ENCODE measurements around the gene MBP.

MBP gene

GRCh38 chr18:76937597-76937996 lies 195.0 kb downstream of the MBP start:
- no peak overlapping the region for H3K4me3 ChIP-seq (ENCODE audit: low read depth, low read length)
- no peak for DNase-seq (ENCODE audit: low read depth)
- TF ChIP-seq CTCF (IDR thresholded peaks at IDR 0.05; ENCODE audit: low read depth, low read length) (no peak), MAX (IDR thresholded peaks at IDR 0.05; ENCODE audit: low read depth, low read length) (no peak), POLR2A (IDR thresholded peaks at IDR 0.05; ENCODE audit: extremely low read depth, insufficient read length) (no peak), MYC (IDR thresholded peaks at IDR 0.05; ENCODE audit: low read depth, low read length) (no peak)

- TF ChIP-seq MAX (IDR thresholded peaks at IDR 0.05; ENCODE audit: low read depth, low read length): no peak
- no peak for TF ChIP-seq CTCF (IDR thresholded peaks at IDR 0.05; ENCODE audit: low read depth, low read length)
- TF ChIP-seq MYC (IDR thresholded peaks at IDR 0.05; ENCODE audit: low read depth, low read length): no peak
- no peak for TF ChIP-seq POLR2A (IDR thresholded peaks at IDR 0.05; ENCODE audit: extremely low read depth, insufficient read length)
- no peak for DNase-seq (ENCODE audit: low read depth)
- no peak overlapping the region for H3K4me3 ChIP-seq (ENCODE audit: low read depth, low read length)
Measured at GRCh38 chr18:76936877-76937276, 195.7 kb downstream of the MBP start.

- DNase-seq (ENCODE audit: low read depth): no peak
- no peak overlapping the region for H3K4me3 ChIP-seq (ENCODE audit: low read depth, low read length)
- TF ChIP-seq MYC (IDR thresholded peaks at IDR 0.05; ENCODE audit: low read depth, low read length): no peak
- no peak for TF ChIP-seq POLR2A (IDR thresholded peaks at IDR 0.05; ENCODE audit: extremely low read depth, insufficient read length)
- TF ChIP-seq MAX (IDR thresholded peaks at IDR 0.05; ENCODE audit: low read depth, low read length): no peak
- no peak for TF ChIP-seq CTCF (IDR thresholded peaks at IDR 0.05; ENCODE audit: low read depth, low read length)
Measured at GRCh38 chr18:76935722-76936337, 196.8 kb downstream of the MBP start.

GRCh38 chr18:76932026-76932819 lies 200.4 kb downstream of the MBP start:
- TF ChIP-seq CTCF (IDR thresholded peaks at IDR 0.05; ENCODE audit: low read depth, low read length) (no peak), MAX (IDR thresholded peaks at IDR 0.05; ENCODE audit: low read depth, low read length) (no peak), MYC (IDR thresholded peaks at IDR 0.05; ENCODE audit: low read depth, low read length) (no peak), POLR2A (IDR thresholded peaks at IDR 0.05; ENCODE audit: extremely low read depth, insufficient read length) (no peak)
- H3K4me3 ChIP-seq (ENCODE audit: low read depth, low read length): no peak overlapping the region
- no peak for DNase-seq (ENCODE audit: low read depth)

GRCh38 chr18:76931171-76931570 lies 201.4 kb downstream of the MBP start:
- TF ChIP-seq MAX (IDR thresholded peaks at IDR 0.05; ENCODE audit: low read depth, low read length): no peak
- no peak for TF ChIP-seq CTCF (IDR thresholded peaks at IDR 0.05; ENCODE audit: low read depth, low read length)
- no peak for TF ChIP-seq POLR2A (IDR thresholded peaks at IDR 0.05; ENCODE audit: extremely low read depth, insufficient read length)
- no peak overlapping the region for H3K4me3 ChIP-seq (ENCODE audit: low read depth, low read length)
- DNase-seq (ENCODE audit: low read depth): no peak
